ENCODE measurements around the gene RASAL1. TPM values are rescaled to one million over a fixed set of nuclear protein-coding genes. Genes with fewer than 3 reads are reported as not detected.

Gene RASAL1
- polyA plus RNA-seq, 1 donor (not counting 4 experiments of a cell fraction or from before 2014, with no cell fraction given): 0.05 TPM

GRCh38 chr12:113170457-113170856 is 34.9 kb upstream of the RASAL1 start:
- Histone ChIP-seq H3K9me3 (ENCODE audit: control insufficient read depth, low read depth, low read length) (no peaks in the 10 kb centered on the region), H3K4me1 (ENCODE audit: control insufficient read depth, extremely low read depth, insufficient read depth, low read length) (no peaks in the 10 kb centered on the region), H3K27me3 (ENCODE audit: control insufficient read depth, extremely low read depth, insufficient read depth, low read length) (no peaks in the 10 kb centered on the region), H3K9me1 (ENCODE audit: control insufficient read depth, extremely low read depth, insufficient read depth, low read length) (no peaks in the 10 kb centered on the region), H2AFZ (ENCODE audit: control insufficient read depth, low read length) (no peak overlapping the region), H3K4me2 (ENCODE audit: control insufficient read depth, extremely low read depth, insufficient read depth, low read depth, low read length) (no peak overlapping the region), H4K20me1 (ENCODE audit: control insufficient read depth, extremely low read depth, insufficient read depth, low read length) (no peaks in the 10 kb centered on the region), H3K79me2 (ENCODE audit: control insufficient read depth, insufficient read depth, low read length) (no peaks in the 10 kb centered on the region), H3K36me3 (ENCODE audit: control insufficient read depth in 2 of 2, extremely low read depth in 1 of 2, insufficient read depth in 2 of 2, low read length in 2 of 2) (peaks cover 52 to 54% of the 10 kb centered on the region in 2 experiments), H3K4me3 (ENCODE audit: control insufficient read depth in 2 of 3, extremely low read depth in 1 of 3, insufficient read depth in 2 of 3, low read depth in 1 of 3, low read length in 3 of 3) (no peak overlapping the region), H3K27ac (ENCODE audit: control insufficient read depth, insufficient read depth, low read length) (no peak overlapping the region), H3K9ac (ENCODE audit: control insufficient read depth, extremely low read depth, insufficient read depth, low read length) (no peak overlapping the region)
- no peak for FAIRE-seq
- no peak for DNase-seq (ENCODE audit: low read depth, low spot score)
- dilution Hi-C loops (cut with MboI; ENCODE audit: extremely low pct_ligation_motif_present, low sequenced_read_pairs): loop anchor here (25.0 kb wide), 1 partner anchor 108 kb away; the partner anchor contains the start of gene DTX1
- TF ChIP-seq CTCF (optimal IDR thresholded peaks at IDR 0.05 in 1 of 3, IDR thresholded peaks at IDR 0.05 in 1 of 3, conservative IDR thresholded peaks at IDR 0.05 in 1 of 3; ENCODE audit: extremely low read depth in 1 of 3, insufficient read depth in 2 of 3, low read length in 3 of 3): no peak
- no peak for TF ChIP-seq EZH2 (IDR thresholded peaks at IDR 0.05; ENCODE audit: low read length)

DNA sequence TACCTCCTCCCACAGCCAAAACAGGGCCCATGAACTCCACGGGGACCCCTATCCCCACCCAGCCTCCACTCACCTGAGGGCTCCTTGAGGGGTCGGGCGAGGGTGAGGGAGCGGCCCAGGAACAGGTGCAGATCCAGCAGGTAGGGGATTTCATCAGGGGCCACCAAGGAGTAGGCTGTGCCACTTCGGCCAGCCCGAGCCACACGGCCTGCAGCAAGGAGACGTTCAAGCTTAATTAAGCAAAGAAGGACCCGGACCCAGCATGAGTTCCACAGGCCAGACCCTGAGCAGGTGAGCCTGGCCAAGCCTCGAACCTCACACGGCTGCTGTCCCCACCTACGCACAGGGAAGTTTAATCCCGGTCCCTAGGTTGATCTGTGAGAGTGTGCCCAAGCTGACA is 34.1 kb upstream of the RASAL1 start:
- Histone ChIP-seq H3K27ac (ENCODE audit: control insufficient read depth, insufficient read depth, low read length) (no peak overlapping the region), H4K20me1 (ENCODE audit: control insufficient read depth, extremely low read depth, insufficient read depth, low read length) (no peaks in the 10 kb centered on the region), H3K79me2 (ENCODE audit: control insufficient read depth, insufficient read depth, low read length) (no peaks in the 10 kb centered on the region), H3K36me3 (ENCODE audit: control insufficient read depth in 2 of 2, extremely low read depth in 1 of 2, insufficient read depth in 2 of 2, low read length in 2 of 2) (peaks cover 52 to 58% of the 10 kb centered on the region in 2 experiments), H3K9ac (ENCODE audit: control insufficient read depth, extremely low read depth, insufficient read depth, low read length) (no peak overlapping the region), H3K9me3 (ENCODE audit: control insufficient read depth, low read depth, low read length) (no peaks in the 10 kb centered on the region), H2AFZ (ENCODE audit: control insufficient read depth, low read length) (no peak overlapping the region), H3K4me3 (ENCODE audit: control insufficient read depth in 2 of 3, extremely low read depth in 1 of 3, insufficient read depth in 2 of 3, low read depth in 1 of 3, low read length in 3 of 3) (no peak overlapping the region), H3K4me2 (ENCODE audit: control insufficient read depth, extremely low read depth, insufficient read depth, low read depth, low read length) (no peak overlapping the region), H3K27me3 (ENCODE audit: control insufficient read depth, extremely low read depth, insufficient read depth, low read length) (no peaks in the 10 kb centered on the region), H3K4me1 (ENCODE audit: control insufficient read depth, extremely low read depth, insufficient read depth, low read length) (no peaks in the 10 kb centered on the region), H3K9me1 (ENCODE audit: control insufficient read depth, extremely low read depth, insufficient read depth, low read length) (no peaks in the 10 kb centered on the region)
- DNase-seq (ENCODE audit: low read depth, low spot score): no peak
- TF ChIP-seq EZH2 (IDR thresholded peaks at IDR 0.05; ENCODE audit: low read length) (no peak), CTCF (optimal IDR thresholded peaks at IDR 0.05 in 1 of 3, IDR thresholded peaks at IDR 0.05 in 1 of 3, conservative IDR thresholded peaks at IDR 0.05 in 1 of 3; ENCODE audit: extremely low read depth in 1 of 3, insufficient read depth in 2 of 3, low read length in 3 of 3) (no peak)
- dilution Hi-C loops (cut with MboI; ENCODE audit: extremely low pct_ligation_motif_present, low sequenced_read_pairs): loop anchor here (25.0 kb wide), 1 partner anchor 107 kb away; the partner anchor contains the start of gene DTX1
- no peak for FAIRE-seq

Measured in keratinocyte (primary cell).